A549 (cell line): ENCODE results near the gene RHO. TPM values are rescaled to one million over a fixed set of nuclear protein-coding genes. Genes with fewer than 3 reads are reported as not detected.
A peak's percentile ranks its signal among the peaks of the same experiment; 100 is the strongest.

ENCODE experiments used
- ATAC-seq, 2 experiments: fragments of 200-7000 bp in 1 of 2; fragments of >200 bp in 1 of 2; cut with Nextera tagmentation in 1 of 2; cut with Tn5 transposase in 1 of 2; 3 replicates each; pipeline versions ENCODE4 v1.8.0 to v1.9.1; 2018 to 2020; ENCODE audit warnings: mild to moderate bottlenecking in 1 of 2, moderate library complexity in 1 of 2
- CTCF ChIA-PET: fragments of 300-600 bp; sonication (Branson Sonifier 250); formaldehyde crosslinking; extraction: SDS; loops from one replicate; lab custom pipeline; 2021; ENCODE audit warnings: antibody characterized with exemption, inconsistent platforms; lab: Yijun Ruan, JAX
- POLR2A ChIA-PET: fragments of 350-600 bp; formaldehyde crosslinking; extraction: SDS; loops from one replicate; lab custom pipeline; 2021; ENCODE audit warnings: antibody characterized with exemption, inconsistent platforms; lab: Yijun Ruan, JAX
- DNase-seq, 2 experiments: peaks; one replicate each; pipeline versions ENCODE4 v3.0.0 to v3.0.0-alpha.2; 2011 to 2016; ENCODE audit warnings: low read depth in 1 of 2, low spot score in 1 of 2
- FAIRE-seq: peaks from 2 replicates; lab custom pipeline; 2011; peaks lifted over from hg19 to GRCh38; lab: Jason Lieb, UNC
- H3K27ac ChIP-seq, 2 experiments: fragments of >200 bp; sonication (Bioruptor Twin); formaldehyde crosslinking; 3 replicates each; pipeline ENCODE4 v1.5.1; 2016 to 2017
- H3K4me1 ChIP-seq: fragments of >200 bp; sonication (Bioruptor Twin); formaldehyde crosslinking; 3 replicates; pipeline ENCODE4 v1.6.1; 2016
- H3K4me2 ChIP-seq: fragments of >200 bp; sonication (Bioruptor Twin); formaldehyde crosslinking; 3 replicates; pipeline ENCODE4 v1.6.1; 2016
- H3K4me3 ChIP-seq: fragments of >200 bp; sonication (Bioruptor Twin); formaldehyde crosslinking; 3 replicates; pipeline ENCODE4 v1.5.1; 2016
- H3K9me3 ChIP-seq: fragments of >200 bp; sonication (Bioruptor Twin); formaldehyde crosslinking; 3 replicates; pipeline ENCODE4 v1.6.1; 2016
- CTCF ChIP-seq: fragments of >200 bp; sonication (Bioruptor Twin); formaldehyde crosslinking; IDR thresholded peaks from 3 replicates; pipeline ENCODE4 v1.5.1; 2016
- E2F6 ChIP-seq: IDR thresholded peaks from 2 replicates; pipeline ENCODE4 v1.6.1; 2012; ENCODE audit warnings: low read depth, borderline replicate concordance
- ELK1 ChIP-seq: fragments of 150-350 bp; IDR thresholded peaks from 2 replicates; pipeline ENCODE4 v1.6.1; 2014; ENCODE audit warnings: low read depth, mild to moderate bottlenecking, low read length
- FOSB ChIP-seq: fragments of 250-450 bp; sonication (Bioruptor Pico); IDR thresholded peaks from 2 replicates; pipeline ENCODE4 v1.5.0; 2020; ENCODE audit warnings: mild to moderate bottlenecking, moderate library complexity
- FOSL2 ChIP-seq, 2 experiments: fragments of 450-650 bp in 1 of 2; fragments of >200 bp in 1 of 2; sonication (Bioruptor Twin) in 1 of 2; formaldehyde crosslinking; IDR thresholded peaks; 2 replicates each; pipeline versions ENCODE4 v1.5.0 to v1.6.1; 2016 to 2020; ENCODE audit warnings: mild to moderate bottlenecking in 1 of 2, moderate library complexity in 1 of 2
- HDAC2 ChIP-seq: fragments of 200-600 bp; sonication (generic); IDR thresholded peaks from 2 replicates; pipeline ENCODE4 v1.6.1; 2016
- HEYL ChIP-seq: fragments of 250-450 bp; sonication (Bioruptor Pico); IDR thresholded peaks from 2 replicates; pipeline ENCODE4 v1.8.0; 2021; ENCODE audit warnings: mild to moderate bottlenecking, moderate library complexity
- HMGXB4 ChIP-seq: fragments of 250-450 bp; sonication (Bioruptor Pico); IDR thresholded peaks from 2 replicates; pipeline ENCODE4 v1.5.0; 2021; ENCODE audit warnings: mild to moderate bottlenecking, moderate library complexity, borderline replicate concordance
- HOXB13 ChIP-seq: fragments of 250-450 bp; sonication (Bioruptor Pico); IDR thresholded peaks from 2 replicates; pipeline ENCODE4 v1.5.0; 2020; ENCODE audit warnings: low read depth, mild to moderate bottlenecking, moderate library complexity
- JUN ChIP-seq, 2 experiments: fragments of >200 bp; sonication (Bioruptor Twin); formaldehyde crosslinking; IDR thresholded peaks; 2 replicates in 1 of 2; 3 replicates in 1 of 2; pipeline ENCODE4 v1.6.1; 2016 to 2017
- KDM1A ChIP-seq: fragments of 200-600 bp; sonication (generic); IDR thresholded peaks from 2 replicates; pipeline ENCODE4 v1.6.1; 2016; ENCODE audit warnings: low read depth, mild to moderate bottlenecking
- MAFK ChIP-seq: fragments of 450-650 bp; IDR thresholded peaks from 2 replicates; pipeline ENCODE4 v1.6.1; 2014; ENCODE audit not compliant: partially characterized antibody
- MAX ChIP-seq: IDR thresholded peaks from 2 replicates; pipeline ENCODE4 v1.6.1; 2012
- RFX5 ChIP-seq: fragments of 450-650 bp; IDR thresholded peaks from 2 replicates; pipeline ENCODE4 v1.7.1; 2014; ENCODE audit warnings: antibody characterized with exemption, mild to moderate bottlenecking, moderate library complexity
- RNF2 ChIP-seq: fragments of 200-600 bp; sonication (generic); IDR thresholded peaks from 2 replicates; pipeline ENCODE4 v1.6.1; 2016; ENCODE audit warnings: low read depth, mild to moderate bottlenecking, antibody characterized with exemption, moderate library complexity, borderline replicate concordance
- ZFP36 ChIP-seq: fragments of 450-650 bp; IDR thresholded peaks from 2 replicates; pipeline ENCODE4 v1.6.1; 2014; ENCODE audit warnings: borderline replicate concordance; ENCODE audit not compliant: partially characterized antibody
- WGBS: methylation state at CpG from one replicate; pipeline ENCODE4 v1.1.6; 2017; ENCODE audit errors: missing lambda C conversion rate; 5-methylcytosine and 5-hydroxymethylcytosine counted together
- polyA plus RNA-seq, 4 experiments: library from polyadenylated mRNA; depleted of rRNA in 3 of 4; stranded (reverse); fragments of >200 nt; fragmentation: RNase III in 1 of 4; extraction: RNeasy Plus Mini Kit Qiagen cat#74134 plus additional on column Dnase treatment in 1 of 4; gene quantifications; 2 replicates in 3 of 4; 3 replicates in 1 of 4; pipeline ENCODE4 v1.2.3, GENCODE V29; 2011 to 2017
- TF ChIP-seq, protein P1 (sequence below): fragments of >200 bp; sonication (Bioruptor Twin); formaldehyde crosslinking; IDR thresholded peaks from 3 replicates; pipeline ENCODE4 v1.6.1; 2016
- TF ChIP-seq, protein P2 (sequence below): fragments of 200-600 bp; sonication (generic); IDR thresholded peaks from 2 replicates; pipeline ENCODE4 v1.6.1; 2016; ENCODE audit warnings: antibody characterized with exemption, mild to moderate bottlenecking, moderate library complexity

Gene RHO
- polyA plus RNA-seq, 2 of the 4 experiments (the other 2 are of a cell fraction) = 0.04 TPM; not detected in 1

DNA sequence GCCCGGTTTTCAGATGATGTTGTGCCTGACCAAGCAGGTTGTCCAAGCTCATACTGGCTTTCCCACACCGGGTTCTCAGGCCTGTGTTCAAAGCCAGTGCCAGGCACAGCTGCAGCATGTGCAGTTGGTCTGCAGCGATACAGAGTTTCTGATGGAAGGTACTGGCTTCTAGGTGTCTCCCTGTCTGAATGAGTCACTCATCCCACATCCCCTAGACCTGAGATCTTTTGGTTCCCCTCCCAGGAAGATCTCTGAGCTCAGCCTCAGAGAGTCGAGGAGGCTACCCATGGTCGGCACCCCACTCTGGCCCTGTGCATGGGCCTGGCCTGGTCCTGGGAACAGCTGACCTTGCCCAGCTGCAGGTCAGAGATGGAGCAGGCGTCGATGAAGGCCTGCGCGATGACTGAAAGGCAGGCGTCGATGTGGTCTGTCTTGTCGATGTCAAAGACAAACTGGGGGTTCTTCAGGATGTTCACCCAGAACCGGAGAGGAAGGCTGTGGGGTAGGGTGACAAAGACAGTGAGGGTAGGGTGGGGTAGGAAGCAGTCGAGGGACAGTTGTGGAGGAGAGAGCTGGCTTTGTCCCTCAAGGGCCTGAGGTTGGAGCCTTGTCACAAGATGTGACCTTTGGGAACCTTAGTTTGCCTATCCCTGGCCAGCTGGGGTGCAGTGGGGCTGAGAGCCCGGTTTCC is 29.8 kb downstream of the RHO start (continued):
- TF ChIP-seq FOSB (CRISPR knock-in tag) (no peak), RFX5 (no peak), RNF2 (no peak)

- FAIRE-seq = no peak
- no peaks in the 10 kb centered on the region for H3K9me3 ChIP-seq
- WGBS = 79% methylated on average over 7 of the region's 11 CpGs
- CTCF ChIA-PET = interaction anchor here (0.7 to 2.5 kb wide), 5 partner anchors 12 to 384 kb away, joined by 3 to 8 read pairs (median 3); no protein-coding TSS in a partner anchor
- H3K4me2 ChIP-seq = peak overlapping the region; percentile 67
- peak overlapping the region; percentile 85 to 86 for H3K27ac ChIP-seq
- peak; percentile 57 to 65; a peak in 4 of 6 replicates for ATAC-seq
- TF ChIP-seq FOSL2 (IDR thresholded peaks at IDR 0.05) (0 out of 2 replicates have a peak, but pooled peaks have one; percentile 15), FOSL2 (CRISPR knock-in tag; IDR thresholded peaks at IDR 0.05) (peak; percentile 57; the same call in 1 of the 2 replicates), KDM1A (0 out of 2 replicates have a peak, but pooled peaks have one; percentile 55), FOSB (CRISPR knock-in tag) (no peak), ZFP36 (peak; percentile 17), MAX (0 out of 2 replicates have a peak, but pooled peaks have one; percentile 33), JUN (IDR thresholded peaks at IDR 0.05) (no peak)
- peaks cover 43% of the 10 kb centered on the region for H3K4me1 ChIP-seq
- no peak overlapping the region for H3K4me3 ChIP-seq
- POLR2A ChIA-PET = no interaction called here
- peak; percentile 34 to 61 for DNase-seq
These were observed 30.5 kb downstream of the RHO start for GRCh38 chr3:129558772-129559564.

- FAIRE-seq = no peak
- TF ChIP-seq, protein P1, sequence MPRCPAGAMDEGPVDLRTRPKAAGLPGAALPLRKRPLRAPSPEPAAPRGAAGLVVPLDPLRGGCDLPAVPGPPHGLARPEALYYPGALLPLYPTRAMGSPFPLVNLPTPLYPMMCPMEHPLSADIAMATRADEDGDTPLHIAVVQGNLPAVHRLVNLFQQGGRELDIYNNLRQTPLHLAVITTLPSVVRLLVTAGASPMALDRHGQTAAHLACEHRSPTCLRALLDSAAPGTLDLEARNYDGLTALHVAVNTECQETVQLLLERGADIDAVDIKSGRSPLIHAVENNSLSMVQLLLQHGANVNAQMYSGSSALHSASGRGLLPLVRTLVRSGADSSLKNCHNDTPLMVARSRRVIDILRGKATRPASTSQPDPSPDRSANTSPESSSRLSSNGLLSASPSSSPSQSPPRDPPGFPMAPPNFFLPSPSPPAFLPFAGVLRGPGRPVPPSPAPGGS = no peak
- TF ChIP-seq HMGXB4 (CRISPR knock-in tag) (no peak), FOSL2 (IDR thresholded peaks at IDR 0.05) (no peak), FOSL2 (CRISPR knock-in tag; IDR thresholded peaks at IDR 0.05) (no peak), HEYL (CRISPR knock-in tag) (no peak), ELK1 (no peak), CTCF (no peak), MAFK (no peak), HOXB13 (CRISPR knock-in tag) (no peak), HDAC2 (no peak), E2F6 (no peak)
- TF ChIP-seq, protein P2, sequence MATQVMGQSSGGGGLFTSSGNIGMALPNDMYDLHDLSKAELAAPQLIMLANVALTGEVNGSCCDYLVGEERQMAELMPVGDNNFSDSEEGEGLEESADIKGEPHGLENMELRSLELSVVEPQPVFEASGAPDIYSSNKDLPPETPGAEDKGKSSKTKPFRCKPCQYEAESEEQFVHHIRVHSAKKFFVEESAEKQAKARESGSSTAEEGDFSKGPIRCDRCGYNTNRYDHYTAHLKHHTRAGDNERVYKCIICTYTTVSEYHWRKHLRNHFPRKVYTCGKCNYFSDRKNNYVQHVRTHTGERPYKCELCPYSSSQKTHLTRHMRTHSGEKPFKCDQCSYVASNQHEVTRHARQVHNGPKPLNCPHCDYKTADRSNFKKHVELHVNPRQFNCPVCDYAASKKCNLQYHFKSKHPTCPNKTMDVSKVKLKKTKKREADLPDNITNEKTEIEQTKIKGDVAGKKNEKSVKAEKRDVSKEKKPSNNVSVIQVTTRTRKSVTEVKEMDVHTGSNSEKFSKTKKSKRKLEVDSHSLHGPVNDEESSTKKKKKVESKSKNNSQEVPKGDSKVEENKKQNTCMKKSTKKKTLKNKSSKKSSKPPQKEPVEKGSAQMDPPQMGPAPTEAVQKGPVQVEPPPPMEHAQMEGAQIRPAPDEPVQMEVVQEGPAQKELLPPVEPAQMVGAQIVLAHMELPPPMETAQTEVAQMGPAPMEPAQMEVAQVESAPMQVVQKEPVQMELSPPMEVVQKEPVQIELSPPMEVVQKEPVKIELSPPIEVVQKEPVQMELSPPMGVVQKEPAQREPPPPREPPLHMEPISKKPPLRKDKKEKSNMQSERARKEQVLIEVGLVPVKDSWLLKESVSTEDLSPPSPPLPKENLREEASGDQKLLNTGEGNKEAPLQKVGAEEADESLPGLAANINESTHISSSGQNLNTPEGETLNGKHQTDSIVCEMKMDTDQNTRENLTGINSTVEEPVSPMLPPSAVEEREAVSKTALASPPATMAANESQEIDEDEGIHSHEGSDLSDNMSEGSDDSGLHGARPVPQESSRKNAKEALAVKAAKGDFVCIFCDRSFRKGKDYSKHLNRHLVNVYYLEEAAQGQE = no peak
- Histone ChIP-seq H3K9me3 (no peaks in the 10 kb centered on the region), H3K4me2 (peak overlapping the region; percentile 67; the same call in 2 of the 3 replicates), H3K4me1 (peaks cover 43% of the 10 kb centered on the region), H3K4me3 (no peak overlapping the region), H3K27ac (peak overlapping the region; percentile 85 to 86)
- no peak for ATAC-seq
- POLR2A ChIA-PET = no interaction called here
- WGBS = 90% methylated on average over 7 of the region's 20 CpGs
- DNase-seq = no peak
- CTCF ChIA-PET = interaction anchor here (1.1 to 2.5 kb wide), 2 partner anchors 69 to 383 kb away, joined by 3 to 8 read pairs; no protein-coding TSS in a partner anchor
These were observed 31.2 kb downstream of the RHO start for GRCh38 chr3:129559565-129560079.
